Measurements from ENCODE around the gene TFR2. TPM values are rescaled to one million over a fixed set of nuclear protein-coding genes. Genes with fewer than 3 reads are reported as not detected.

TFR2 gene
- total RNA-seq, 1 donor from 2014 or later: 1.4 TPM

DNA sequence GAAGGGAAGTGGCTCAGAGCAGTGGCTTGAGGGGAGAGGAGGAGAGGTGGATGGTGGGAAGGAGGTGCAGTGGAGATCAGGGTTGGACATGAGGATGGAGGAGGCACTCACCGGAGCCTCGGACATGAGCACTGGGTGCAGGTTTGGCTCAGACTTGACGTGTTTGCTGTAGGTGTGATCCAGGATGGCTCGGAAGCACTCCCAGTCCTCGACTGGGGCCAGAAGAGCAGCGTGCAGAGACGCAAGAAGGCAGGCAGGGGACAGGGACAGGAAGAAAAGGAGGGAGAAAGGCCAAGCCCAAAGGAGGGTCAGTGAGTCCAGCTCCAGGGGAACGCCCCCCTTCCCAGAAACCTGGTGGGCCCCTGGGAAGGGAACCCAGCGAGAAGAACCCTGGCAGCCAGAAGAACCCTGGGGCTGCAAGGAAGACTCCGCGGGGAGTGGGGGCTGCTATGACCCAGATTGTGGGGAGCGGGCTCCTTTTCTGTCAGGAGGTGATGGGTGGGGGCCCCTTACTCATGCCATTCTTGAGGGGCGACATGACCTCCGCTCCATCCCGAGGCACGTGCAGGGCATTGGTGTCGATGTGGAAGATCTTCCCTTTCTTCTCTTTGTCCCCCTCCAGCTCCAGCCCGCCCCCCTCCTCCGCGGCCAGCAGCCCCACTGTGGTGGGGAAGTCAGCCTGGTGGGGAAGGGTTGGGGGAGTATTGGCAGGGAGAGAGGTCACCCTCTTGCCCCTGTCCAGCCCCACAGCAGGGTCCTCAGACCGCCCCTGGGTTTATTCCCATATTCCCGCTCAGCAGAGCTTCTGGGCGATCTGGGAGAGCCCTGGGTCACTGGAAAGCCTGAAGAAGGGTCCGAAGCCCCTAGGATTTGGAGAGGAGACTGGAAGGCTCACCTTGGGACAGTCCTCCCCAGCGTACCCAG is 13.8 kb upstream of the TFR2 start:
- no peak for DNase-seq

DNA sequence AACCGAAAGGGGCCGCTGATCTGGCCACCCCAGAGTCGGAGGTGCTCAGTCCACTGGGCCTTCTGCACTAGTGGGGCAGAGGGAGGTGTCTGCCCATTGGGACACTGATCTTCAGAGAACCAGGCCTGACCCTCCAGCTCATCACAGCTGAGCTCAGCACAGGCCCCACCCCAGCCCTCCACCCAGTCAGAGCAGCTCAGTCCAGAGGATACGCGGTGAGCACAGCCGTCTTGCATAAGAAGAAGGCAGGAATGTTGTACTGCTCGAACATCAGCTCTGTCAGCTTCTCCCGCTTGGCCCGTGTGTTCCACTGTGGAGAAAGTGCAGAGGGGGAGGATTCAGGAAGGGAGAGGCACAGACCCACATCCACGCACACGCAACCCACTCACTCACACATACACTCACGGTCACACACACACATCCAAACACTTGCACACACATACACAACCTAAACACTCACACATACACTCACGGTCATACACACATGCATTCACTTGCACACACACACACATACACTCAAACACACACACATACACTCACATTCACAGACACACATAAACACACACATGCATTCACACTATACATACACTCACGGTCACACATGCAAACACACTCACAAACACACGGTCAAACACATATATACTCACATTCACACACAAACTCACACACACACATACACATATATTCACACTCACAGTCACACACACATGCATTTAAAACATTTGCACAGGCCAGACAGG is 8.6 kb upstream of the TFR2 start:
- DNase-seq: no peak

DNA sequence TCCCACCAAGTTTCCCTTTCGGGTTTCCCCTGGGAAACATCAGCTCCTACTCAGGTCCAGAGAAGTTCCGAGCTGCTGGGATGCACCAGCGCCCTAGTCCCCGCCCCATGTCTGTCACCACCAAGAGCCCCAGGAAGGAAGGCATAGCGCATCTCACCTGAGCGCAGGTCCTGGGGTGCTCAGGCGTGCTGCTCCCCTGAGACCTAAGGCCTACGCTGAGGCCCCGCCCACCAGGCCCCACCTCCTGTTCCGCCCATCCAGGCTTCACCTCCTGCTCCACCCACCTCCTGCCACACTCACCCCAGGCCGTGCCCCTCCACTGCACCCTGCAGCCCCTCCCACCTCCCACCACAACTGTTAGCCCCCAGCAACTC is 1.2 kb upstream of the TFR2 start:
- no peak for DNase-seq

DNA sequence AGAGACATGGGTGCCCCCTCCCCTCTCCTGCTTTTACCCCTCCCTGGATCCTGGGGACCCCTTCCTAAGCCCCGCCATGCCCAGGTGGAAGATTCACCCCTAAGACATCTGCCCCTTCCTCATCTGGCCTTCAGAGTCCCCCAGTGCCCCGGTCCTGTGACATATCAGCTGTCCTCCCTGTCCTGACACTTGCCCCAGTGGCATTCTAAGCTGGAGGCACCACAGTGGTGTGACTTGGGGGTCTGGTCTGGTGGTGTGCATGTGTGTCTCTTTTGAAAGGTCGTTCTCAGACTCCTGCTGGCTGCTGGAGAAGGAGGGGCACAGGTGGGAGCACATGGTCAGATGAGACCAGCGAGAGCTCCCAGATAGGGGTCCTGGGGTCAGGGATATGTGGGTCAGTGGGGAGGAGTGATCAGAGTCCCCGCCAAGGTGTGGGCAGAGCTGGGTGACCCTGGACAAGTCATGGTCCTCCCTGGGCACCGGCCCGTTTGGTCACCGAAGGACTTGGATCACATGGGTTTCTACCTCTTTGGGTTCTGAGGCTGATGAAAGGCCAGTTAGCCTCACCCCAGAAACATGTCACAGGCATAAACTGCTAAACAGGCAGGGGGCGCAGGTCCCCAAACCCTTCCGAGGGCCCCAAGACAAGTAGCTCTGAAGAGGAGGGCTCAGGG is 645 bp upstream of the TFR2 start:
- DNase-seq: no peak

DNA sequence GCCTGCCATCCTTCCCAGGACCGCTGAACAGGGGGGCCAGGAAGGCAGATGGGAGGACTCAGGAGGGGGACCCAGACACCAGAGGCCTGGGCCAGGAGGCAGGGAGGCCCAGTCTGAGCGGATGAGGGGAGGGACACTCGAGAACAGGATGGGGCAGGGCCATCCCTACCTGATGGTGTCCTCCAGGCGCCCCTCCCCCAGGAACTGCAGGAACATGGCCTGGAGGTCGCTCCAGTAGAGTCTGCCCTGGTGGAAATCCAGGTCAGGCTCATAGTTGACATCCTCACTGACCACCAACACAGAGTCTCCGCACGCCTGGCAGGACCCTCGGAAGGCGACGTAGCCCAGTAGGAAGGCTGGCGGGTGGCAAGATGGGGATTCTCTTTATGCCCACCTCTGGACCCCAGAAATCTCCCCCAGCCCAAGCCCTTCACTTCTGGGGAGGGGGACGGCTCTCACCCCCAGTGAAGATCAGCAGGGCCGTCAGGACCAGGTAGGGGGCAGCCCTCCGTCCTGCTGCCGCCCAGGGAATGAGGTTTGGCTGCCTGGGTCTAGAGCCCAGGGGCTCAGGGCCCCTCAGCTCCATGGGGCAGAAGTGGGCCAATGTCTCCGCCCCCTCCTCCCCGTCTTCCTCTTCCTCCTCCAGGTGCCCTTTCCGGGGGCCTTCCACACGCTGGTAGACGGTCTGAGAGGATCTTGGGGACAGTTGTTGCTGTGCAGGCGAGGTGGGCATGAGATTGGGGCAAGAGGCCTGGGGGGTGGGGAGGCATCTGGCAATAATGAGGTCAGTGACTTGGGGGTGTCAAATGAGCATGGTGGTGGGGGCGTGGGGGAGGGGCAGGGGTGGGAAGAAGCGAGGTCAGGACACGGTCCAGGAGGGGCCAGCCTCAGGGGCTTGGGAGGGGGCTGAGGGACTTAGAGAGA is 573 bp downstream of the TFR2 start:
- DNase-seq: no peak

DNA sequence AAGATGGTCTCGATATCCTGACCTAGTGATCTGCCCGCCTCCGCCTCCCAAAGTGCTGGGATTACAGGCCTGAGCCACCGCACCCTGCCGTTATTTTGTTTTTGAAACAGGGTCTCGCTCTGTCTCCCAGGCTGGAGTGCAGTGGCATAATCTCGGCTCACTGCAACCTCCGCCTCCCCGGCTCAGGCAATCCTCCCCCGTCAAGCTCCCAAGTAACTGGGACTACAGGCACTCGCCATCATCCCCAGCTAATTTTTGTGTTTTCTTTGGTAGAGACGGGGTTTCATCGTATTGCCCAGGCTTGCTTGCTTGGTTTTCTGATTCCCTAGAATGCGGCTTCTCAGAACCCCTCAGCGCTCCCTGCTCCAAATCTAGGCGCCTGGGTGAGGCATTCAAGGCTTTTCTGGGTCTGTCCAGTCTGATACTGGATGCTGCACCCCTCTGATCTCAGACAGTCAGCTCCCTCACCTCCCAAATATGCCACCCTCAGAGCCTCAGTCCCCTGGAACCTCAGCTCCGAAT is 1.3 kb downstream of the TFR2 start:
- no peak for DNase-seq

DNA sequence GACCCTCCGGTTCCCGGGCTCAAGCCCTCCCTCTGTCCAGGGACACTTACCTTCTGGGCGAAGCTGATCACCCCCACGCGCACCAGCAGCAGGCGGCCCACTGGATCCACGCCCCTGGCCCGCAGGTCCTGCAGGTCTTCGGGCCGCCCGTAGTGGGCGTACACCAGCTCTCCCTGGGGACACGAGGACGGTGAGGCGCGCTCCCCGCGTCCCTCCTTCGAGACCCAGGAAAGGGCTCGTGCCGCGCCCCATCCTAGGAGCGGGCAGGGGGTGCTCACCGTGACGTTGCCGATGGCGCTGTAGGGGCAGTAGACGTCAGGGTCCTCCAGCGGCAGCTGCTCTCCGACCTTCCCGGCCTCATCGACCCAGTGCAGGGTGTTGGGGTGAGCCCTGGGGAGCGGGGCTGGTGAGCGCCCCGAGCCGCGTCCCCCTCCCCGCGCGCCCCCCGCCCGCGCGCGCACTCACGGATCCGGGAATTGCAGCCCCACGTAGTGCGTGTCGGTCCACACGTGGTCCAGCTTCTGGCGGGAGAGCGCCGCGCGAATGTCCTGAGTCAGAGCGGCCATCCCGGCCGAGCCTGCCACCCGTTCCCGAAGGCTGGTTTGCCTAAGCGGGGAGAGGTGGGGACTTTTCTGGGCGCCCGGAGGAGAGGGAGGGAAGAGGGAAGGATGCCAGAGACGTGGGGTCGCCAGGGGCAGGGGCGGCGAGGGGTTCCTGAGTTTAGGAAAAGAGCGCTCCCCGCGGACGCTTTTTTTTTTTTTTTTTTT is 8.2 kb downstream of the TFR2 start:
- DNase-seq: no peak

DNA sequence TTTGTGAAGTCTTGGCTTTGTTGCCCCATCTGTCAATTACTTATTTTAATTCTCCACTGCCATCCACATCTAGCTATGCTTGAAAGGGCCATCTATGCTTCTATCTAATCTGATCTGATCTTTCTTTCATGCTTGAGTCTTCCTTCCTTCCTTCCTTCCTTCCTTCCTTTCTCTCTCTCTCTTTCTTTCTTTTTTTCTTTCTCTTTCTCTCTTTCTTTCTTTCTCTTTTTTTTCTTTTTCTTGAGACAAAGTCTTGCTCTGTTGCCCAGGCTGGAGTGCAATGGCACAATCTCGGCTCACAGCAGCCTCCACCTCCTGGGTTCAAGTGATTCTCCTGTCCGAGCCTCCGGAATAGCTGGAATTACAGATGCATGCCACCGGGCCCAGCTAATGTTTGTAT is 11.3 kb downstream of the TFR2 start:
- no peak for DNase-seq

DNA sequence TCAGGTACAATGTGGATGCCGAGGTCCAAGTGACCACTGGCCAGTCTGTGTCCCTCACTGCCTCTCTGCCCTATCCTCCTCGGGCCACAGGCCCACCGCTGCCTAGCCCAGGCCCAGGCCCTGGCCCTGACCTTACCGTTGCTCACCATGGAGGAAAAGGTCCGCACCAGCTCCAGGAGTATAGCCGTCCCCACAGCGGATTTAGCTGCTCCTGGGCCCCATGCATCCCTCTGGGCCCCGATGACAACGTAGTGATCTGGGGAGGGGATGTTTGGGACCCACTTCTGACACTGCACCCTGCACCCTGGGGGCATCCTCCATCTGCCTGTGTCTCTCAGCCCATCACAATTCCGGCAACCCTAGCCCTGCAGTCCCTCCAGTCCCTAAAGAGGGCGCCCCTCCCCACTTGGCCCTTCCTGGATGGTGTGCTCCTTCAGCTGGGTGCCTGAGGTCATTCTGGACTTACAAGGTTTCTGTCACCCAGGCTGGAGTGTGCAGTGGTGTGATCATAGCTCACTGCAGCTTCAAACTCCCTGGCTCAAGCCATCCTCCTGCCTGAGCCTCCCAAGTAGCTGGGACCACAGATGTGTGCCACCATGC is 12.1 kb downstream of the TFR2 start:
- no peak for DNase-seq

DNA sequence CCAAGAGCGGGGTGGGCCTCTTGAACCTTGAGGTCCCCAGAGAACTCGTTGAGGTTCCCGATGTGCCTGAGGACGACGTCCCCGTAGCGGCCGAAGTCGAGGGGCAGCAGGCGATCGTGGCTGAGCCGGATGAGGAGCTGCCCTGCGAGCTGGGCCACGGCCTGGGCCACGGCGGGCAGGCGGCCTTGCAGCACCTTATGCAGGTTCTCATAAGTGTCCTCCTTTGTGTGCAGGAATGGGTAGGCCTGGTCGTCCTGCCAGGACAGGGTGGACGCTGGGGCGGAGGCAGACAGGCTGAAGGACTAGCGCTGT is 14.2 kb downstream of the TFR2 start:
- no peak for DNase-seq

DNA sequence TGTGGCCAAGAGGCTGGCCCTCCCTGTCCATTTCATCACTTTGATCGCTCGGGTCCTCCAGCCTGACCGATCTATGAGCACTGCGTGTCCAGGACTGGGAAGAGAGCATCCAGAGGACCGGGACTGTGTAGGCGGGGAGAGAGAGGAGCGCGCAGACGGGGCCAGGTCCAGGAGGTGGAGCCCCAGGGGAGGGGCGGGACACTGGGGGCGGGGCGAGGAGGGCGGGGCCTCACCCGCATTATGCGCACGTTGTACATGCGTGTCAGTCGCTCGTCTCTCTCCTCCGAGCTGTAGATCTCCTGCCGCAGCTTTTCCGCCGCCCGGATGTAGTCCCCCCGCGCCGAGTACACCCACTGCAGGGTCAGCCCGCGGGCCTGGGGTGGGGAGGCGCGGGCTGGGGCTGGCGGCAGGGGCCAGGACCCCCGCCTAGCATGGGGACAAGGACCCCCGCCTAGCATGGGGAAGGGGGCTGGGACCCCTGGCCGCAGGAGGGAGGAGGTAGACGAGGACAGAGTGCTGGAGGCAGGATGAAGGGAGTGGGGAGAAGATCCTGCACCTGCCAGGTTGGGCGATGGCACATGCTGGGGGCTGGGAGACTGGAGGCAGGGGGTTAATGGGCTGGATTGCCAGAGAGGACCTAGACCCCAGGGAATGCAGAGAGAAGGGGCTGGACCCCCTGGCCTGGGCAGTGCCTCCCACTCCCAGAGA is 14.7 kb downstream of the TFR2 start:
- peak; percentile 46 for DNase-seq

DNA sequence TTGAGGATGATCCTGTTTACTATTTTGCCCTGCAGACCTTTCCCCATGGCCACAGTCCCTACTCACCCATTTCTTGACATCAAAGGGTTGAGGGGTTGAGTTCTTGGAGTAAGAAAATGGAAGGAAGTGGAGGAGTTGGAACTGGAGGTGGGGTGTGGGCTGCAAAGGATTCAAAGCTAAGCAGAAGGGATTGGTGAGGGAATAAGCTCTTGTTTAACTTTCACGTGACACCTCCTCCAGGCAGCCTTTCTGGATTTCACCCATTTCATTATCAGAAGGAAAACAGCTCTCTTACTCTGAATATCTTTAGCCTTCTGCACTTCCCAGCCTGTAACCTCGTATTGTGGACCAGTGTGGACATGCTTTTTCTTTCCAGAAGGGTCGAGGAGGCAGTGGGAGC is 15.3 kb downstream of the TFR2 start:
- DNase-seq: no peak

DNA sequence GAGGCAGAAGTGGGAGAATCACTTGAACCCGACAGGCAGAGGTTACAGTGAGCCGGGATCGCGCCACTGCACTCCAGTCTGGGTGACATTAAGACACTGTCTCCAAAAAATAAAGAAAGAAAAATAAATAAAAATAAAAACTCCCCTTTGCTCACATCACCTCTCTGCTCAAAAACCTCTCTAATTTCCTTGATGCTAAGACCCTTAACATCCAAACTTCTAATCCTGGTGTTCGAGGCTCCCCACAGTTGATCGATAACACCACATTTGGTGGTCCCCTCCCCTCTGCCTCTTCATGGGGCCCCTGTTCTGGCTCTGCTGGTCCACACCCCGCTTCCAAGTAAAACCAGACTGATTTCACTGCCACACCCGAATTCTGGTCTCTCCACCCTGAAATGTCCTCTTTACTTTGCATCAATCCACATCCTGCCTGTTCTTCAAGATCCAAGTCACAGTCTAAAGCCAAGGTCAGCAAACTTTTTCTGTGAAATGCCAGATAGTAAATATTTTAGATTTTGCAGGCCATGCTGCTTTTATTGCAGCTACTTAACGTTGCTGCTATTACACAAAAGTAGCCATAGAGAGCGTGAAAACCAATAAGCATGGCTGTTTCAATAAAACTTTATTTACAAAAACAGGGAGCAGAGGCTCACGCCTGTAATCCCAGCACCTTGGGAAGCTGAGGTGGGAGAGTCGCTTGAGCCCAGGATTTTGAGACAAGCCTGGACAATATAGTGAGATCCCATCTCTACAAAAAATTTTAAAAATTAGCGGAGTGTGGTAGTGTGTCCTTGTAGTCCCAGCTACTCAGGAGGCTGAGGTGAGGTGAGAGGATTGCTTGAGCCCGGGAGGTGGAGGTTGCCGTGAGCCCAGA is 17.2 kb downstream of the TFR2 start:
- DNase-seq: no peak

DNA sequence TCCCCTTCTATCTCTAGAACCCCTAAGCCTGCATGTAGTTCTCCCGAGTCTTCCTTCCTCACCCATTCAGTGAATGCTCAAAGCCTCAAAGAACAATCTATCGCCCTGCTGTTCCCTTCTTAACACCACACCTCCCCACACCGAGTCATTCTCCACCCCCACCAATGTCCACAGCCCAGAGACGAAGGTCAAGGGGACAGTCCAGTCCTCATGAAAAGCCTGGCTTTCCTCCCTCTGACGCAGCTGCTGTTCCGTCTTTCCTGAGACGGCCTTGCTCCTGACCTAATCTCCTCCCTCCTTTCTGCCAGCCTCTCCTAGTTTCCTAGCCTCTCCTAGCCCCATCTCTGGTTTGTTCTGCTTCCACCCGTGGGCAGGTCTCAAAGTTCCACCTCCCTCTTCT is 19.8 kb downstream of the TFR2 start:
- no peak for DNase-seq

DNA sequence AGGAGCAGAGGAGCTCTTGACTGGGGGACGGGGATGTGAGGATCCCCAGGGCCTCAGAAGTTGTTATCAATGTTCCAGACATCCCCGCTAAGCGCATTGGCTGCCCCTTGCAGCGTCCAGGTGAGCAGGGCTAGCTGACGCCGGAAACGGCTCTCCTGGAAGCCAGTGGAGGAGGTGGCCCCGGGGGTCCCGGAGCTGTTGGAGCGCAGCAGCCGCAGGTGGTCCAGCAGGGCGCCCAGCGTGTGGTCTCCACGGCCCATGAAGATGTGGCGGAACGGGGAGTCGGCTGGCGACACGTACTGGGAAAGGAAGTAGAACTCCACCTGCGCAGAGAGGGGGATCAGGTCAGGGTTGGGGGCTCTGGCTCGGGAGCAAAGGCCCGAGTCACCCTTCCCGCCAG is 20.5 kb downstream of the TFR2 start:
- DNase-seq: no peak

DNA sequence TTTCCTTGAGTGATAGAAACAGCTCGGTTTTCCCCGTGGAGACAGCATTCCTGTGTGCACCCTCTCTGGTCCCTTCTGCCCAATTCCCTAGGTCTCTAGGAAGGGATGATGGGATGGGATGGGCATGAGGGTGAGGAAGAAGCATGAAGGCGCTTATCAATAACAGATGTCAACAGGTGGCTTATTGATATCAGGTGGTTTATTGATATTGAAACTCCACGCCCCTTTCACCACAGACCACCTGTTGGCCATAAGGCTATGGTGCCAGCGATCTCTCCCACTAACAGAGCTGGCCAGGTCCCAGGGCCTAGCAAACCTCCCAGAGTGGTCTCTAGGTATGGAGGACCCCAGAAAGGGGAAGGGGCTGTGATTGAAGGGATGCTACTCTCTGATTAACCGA is 21.1 kb downstream of the TFR2 start:
- DNase-seq: no peak

DNA sequence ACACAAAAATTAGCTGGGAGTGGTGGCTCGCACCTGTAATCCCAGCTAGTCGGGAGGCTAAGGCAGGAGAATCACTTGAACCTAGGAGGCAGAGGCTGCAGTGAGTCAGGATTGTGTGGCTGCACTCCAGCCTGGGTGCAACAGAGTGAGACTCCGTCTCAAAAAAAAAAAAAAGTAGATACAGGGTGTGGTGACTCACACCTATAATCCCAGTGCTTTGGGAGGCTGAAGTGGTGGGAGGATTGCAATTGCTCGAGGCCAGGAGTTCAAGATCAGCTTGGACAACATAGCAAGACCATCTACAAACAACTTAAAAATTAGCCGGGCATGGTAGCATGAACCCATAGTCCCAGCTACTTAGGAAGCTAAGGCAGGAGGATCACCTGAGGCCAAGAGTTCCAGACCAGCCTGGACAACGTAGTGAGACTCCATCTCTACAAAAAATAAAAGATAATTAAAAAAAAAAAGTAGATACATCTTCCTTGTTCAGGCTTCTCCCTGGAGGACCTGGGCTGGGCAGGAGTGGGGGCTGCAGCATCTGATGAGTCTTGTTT is 27.0 kb downstream of the TFR2 start:
- DNase-seq: no peak

DNA sequence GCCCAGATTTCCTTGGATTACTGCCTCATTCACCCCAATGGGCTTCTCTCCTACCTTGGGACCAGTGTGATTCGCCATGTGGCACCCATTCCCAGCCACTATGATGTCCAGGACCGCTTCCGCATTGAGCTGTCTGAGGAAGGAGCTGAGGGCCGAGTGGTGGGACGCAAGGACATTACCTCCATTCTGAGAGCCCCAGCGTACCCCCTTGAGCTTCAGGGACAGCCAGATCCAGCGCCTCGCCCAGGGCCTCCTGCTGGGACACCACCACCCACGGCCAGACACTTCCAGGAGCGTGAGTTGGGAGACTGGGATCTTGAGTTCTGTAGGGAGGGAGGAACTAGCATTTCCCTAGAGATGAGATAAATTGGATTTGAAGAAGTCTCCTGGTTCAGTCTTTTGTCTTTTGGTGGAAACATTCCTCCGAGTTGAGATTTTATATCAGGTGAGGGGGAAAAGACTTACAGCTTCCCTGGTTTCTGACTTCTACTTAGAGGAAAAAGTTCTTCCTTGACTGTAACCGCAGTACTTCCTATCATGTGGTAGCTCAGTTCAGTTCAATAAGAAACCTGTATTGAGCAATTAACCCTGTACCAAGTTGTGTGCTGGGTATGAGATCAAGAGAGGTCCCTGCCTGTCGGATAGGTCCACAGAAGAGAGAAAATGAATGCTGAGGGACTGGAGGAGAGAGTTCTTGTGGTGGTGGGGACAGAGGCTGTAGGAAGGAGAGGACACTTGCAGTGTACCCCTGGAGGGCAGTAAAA is 27.8 kb downstream of the TFR2 start:
- DNase-seq: no peak

All from skin of body (tissue), 2 donors.